H9 (cell line): ENCODE data around the gene LRRK1. TPM values are rescaled to one million over a fixed set of nuclear protein-coding genes. Genes with fewer than 3 reads are reported as not detected.

ENCODE experiments used
- DNase-seq: peaks from one replicate; pipeline ENCODE4 v3.0.0-alpha.2; 2017
- H2AFZ ChIP-seq: one replicate; pipeline ENCODE4 v1.6.1; 2013; ENCODE audit warnings: mild to moderate bottlenecking, low read length, control low read depth, moderate library complexity
- H2AK5ac ChIP-seq: 2 replicates; pipeline ENCODE4 v1.6.1; 2013; ENCODE audit warnings: low read length, control low read depth, mixed read lengths; ENCODE audit not compliant: insufficient read length
- H2BK120ac ChIP-seq: one replicate; pipeline ENCODE4 v1.6.1; 2013; ENCODE audit warnings: low read depth, mild to moderate bottlenecking, low read length, control low read depth, inconsistent platforms; ENCODE audit not compliant: poor library complexity, severe bottlenecking
- H2BK12ac ChIP-seq: 2 replicates; pipeline ENCODE4 v1.6.1; 2013; ENCODE audit warnings: low read length, control low read depth, mixed read lengths, low read depth; ENCODE audit not compliant: insufficient read length
- H2BK15ac ChIP-seq: 2 replicates; pipeline ENCODE4 v1.6.1; 2013; ENCODE audit warnings: low read depth, low read length, control low read depth
- H2BK20ac ChIP-seq: one replicate; pipeline ENCODE4 v1.6.1; 2013; ENCODE audit warnings: low read depth, mild to moderate bottlenecking, low read length, control low read depth, inconsistent platforms; ENCODE audit not compliant: poor library complexity, severe bottlenecking
- H2BK5ac ChIP-seq: 2 replicates; pipeline ENCODE4 v1.6.1; 2013; ENCODE audit warnings: low read length, control low read depth, mixed read lengths; ENCODE audit not compliant: insufficient read length
- H3K14ac ChIP-seq: 2 replicates; pipeline ENCODE4 v1.6.1; 2013; ENCODE audit warnings: low read length, control low read depth; ENCODE audit not compliant: insufficient read depth
- H3K18ac ChIP-seq: 2 replicates; pipeline ENCODE4 v1.6.1; 2013; ENCODE audit warnings: low read depth, mild to moderate bottlenecking, mixed read lengths, low read length, control low read depth; ENCODE audit not compliant: insufficient read length
- H3K23ac ChIP-seq: 2 replicates; pipeline ENCODE4 v1.6.1; 2013; ENCODE audit warnings: low read length, control low read depth, mixed read lengths, low read depth; ENCODE audit not compliant: insufficient read length
- H3K23me2 ChIP-seq: 2 replicates; pipeline ENCODE4 v1.6.1; 2013; ENCODE audit warnings: low read depth, mild to moderate bottlenecking, mixed read lengths, low read length, control low read depth; ENCODE audit not compliant: insufficient read length, poor library complexity, severe bottlenecking
- H3K27ac ChIP-seq: 2 replicates; pipeline ENCODE4 v1.5.1; 2013; ENCODE audit warnings: low read length, control low read depth, mixed read lengths, low read depth; ENCODE audit not compliant: insufficient read length
- H3K27me3 ChIP-seq: 2 replicates; pipeline ENCODE4 v1.6.1; 2013; ENCODE audit warnings: low read length, control low read depth, inconsistent platforms; ENCODE audit not compliant: insufficient read depth
- H3K4ac ChIP-seq: 2 replicates; pipeline ENCODE4 v1.6.1; 2013; ENCODE audit warnings: low read depth, mild to moderate bottlenecking, control low read depth, inconsistent platforms, low read length, moderate library complexity
- H3K4me1 ChIP-seq: 2 replicates; pipeline ENCODE4 v1.6.1; 2013; ENCODE audit warnings: low read length, control low read depth, inconsistent platforms; ENCODE audit not compliant: insufficient read depth
- H3K4me2 ChIP-seq: 2 replicates; pipeline ENCODE4 v1.6.1; 2013; ENCODE audit warnings: low read length, control low read depth, mixed read lengths; ENCODE audit not compliant: insufficient read length, insufficient read depth
- H3K56ac ChIP-seq: 2 replicates; pipeline ENCODE4 v1.6.1; 2013; ENCODE audit warnings: low read depth, mild to moderate bottlenecking, mixed read lengths, low read length, control low read depth; ENCODE audit not compliant: insufficient read length
- H3K79me1 ChIP-seq: 2 replicates; pipeline ENCODE4 v1.6.1; 2013; ENCODE audit warnings: low read depth, mild to moderate bottlenecking, moderate library complexity, low read length, control low read depth, inconsistent platforms; ENCODE audit not compliant: insufficient read depth, poor library complexity, severe bottlenecking
- H3K79me2 ChIP-seq: 2 replicates; pipeline ENCODE4 v1.6.1; 2013; ENCODE audit warnings: low read length, control low read depth, inconsistent platforms; ENCODE audit not compliant: insufficient read depth
- H3K9ac ChIP-seq: 2 replicates; pipeline ENCODE4 v1.6.1; 2013; ENCODE audit warnings: low read length, control low read depth, mixed read lengths; ENCODE audit not compliant: insufficient read length; ENCODE audit errors: extremely low read depth
- H3K9me3 ChIP-seq: one replicate; pipeline ENCODE4 v1.6.1; 2013; ENCODE audit warnings: low read depth, low read length, inconsistent platforms; ENCODE audit not compliant: control insufficient read depth
- H3T11ph ChIP-seq: one replicate; pipeline ENCODE4 v1.6.1; 2013; ENCODE audit warnings: mild to moderate bottlenecking, low read length, control low read depth, inconsistent platforms
- H4K20me1 ChIP-seq: one replicate; pipeline ENCODE4 v1.6.1; 2013; ENCODE audit not compliant: control insufficient read depth, insufficient read length, insufficient read depth
- H4K5ac ChIP-seq: 2 replicates; pipeline ENCODE4 v1.6.1; 2013; ENCODE audit warnings: low read depth, mild to moderate bottlenecking, mixed read lengths, low read length, control low read depth; ENCODE audit not compliant: insufficient read length
- H4K8ac ChIP-seq: replicated peaks from 2 replicates; pipeline ENCODE4 v1.6.1; 2013; ENCODE audit warnings: low read length, control low read depth, mixed read lengths, low read depth; ENCODE audit not compliant: insufficient read length
- H4K91ac ChIP-seq: 2 replicates; pipeline ENCODE4 v1.6.1; 2013; ENCODE audit warnings: low read depth, mild to moderate bottlenecking, moderate library complexity, mixed read lengths, low read length, control low read depth; ENCODE audit not compliant: insufficient read length
- H3K27ac Mint-ChIP-seq, 3 experiments: 2 replicates in 2 of 3; 3 replicates in 1 of 3; pipeline ENCODE4 v1.8.0; 2020 to 2021; ENCODE audit warnings: mixed read lengths in 3 of 3, mild to moderate bottlenecking in 1 of 3, moderate library complexity in 1 of 3
- H3K27me3 Mint-ChIP-seq: 2 replicates; pipeline ENCODE4 v1.8.0; 2021; ENCODE audit warnings: low read depth, mild to moderate bottlenecking, moderate library complexity, mixed read lengths
- H3K36me3 Mint-ChIP-seq, 3 experiments: 2 replicates in 2 of 3; 3 replicates in 1 of 3; pipeline ENCODE4 v1.8.0; 2020 to 2021; ENCODE audit warnings: low read depth in 3 of 3, mixed read lengths in 3 of 3; ENCODE audit not compliant: insufficient read depth in 1 of 3
- H3K4me1 Mint-ChIP-seq, 2 experiments: 2 replicates each; pipeline ENCODE4 v1.8.0; 2020; ENCODE audit warnings: mixed read lengths in 2 of 2
- H3K4me3 Mint-ChIP-seq, 2 experiments: 2 replicates in 1 of 2; 3 replicates in 1 of 2; pipeline ENCODE4 v1.8.0; 2020 to 2021; ENCODE audit warnings: mild to moderate bottlenecking in 2 of 2, mixed read lengths in 2 of 2, moderate library complexity in 1 of 2
- H3K9me3 Mint-ChIP-seq, 2 experiments: 2 replicates in 1 of 2; 3 replicates in 1 of 2; pipeline ENCODE4 v1.8.0; 2020; ENCODE audit warnings: mild to moderate bottlenecking in 2 of 2, mixed read lengths in 2 of 2, moderate library complexity in 1 of 2
- CTCF ChIP-seq: fragments of 200-600 bp; sonication (generic); conservative IDR thresholded peaks from 3 replicates; pipeline ENCODE4 v1.8.0; 2021; ENCODE audit warnings: antibody characterized with exemption, mild to moderate bottlenecking
- WGBS: extraction: QIAGEN DNeasy Blood & Tissue Kit; methylation state at CpG from one replicate; pipeline ENCODE4 v1.1.7; 2013; ENCODE audit warnings: missing lambda C conversion rate, low lambda C conversion rate, mixed read lengths; ENCODE audit not compliant: insufficient read length; ENCODE audit errors: extremely low coverage; 5-methylcytosine and 5-hydroxymethylcytosine counted together
- total RNA-seq: library from RNA; stranded (reverse); gene quantifications from 2 replicates; pipeline ENCODE4 v1.2.1, GENCODE V29; 2021

Gene LRRK1
- total RNA-seq, 1 experiment from 2014 or later = 4.0 TPM

GRCh38 chr15:101108791-101109190, 189.6 kb downstream of the LRRK1 start:
- no peaks in the 10 kb centered on the region for H3K79me2 ChIP-seq
- no peak overlapping the region; the same call in 1 of the 2 replicates for H3K14ac ChIP-seq
- H2AK5ac ChIP-seq = no peak overlapping the region

More at GRCh38 chr15:101108791-101109190, 189.6 kb downstream of the LRRK1 start:
- DNase-seq = no peak
- Histone ChIP-seq H3K9me3 (no peaks in the 10 kb centered on the region), H3K79me1 (no peaks in the 10 kb centered on the region), H2BK12ac (no peak overlapping the region), H4K5ac (no peak overlapping the region), H2BK120ac (no peak overlapping the region), H2AFZ (no peak overlapping the region), H3K9ac (no peak overlapping the region), H3K27ac (no peak overlapping the region), H2BK5ac (no peak overlapping the region), H4K20me1 (no peaks in the 10 kb centered on the region), H3K27me3 (no peaks in the 10 kb centered on the region), H3T11ph (no peak overlapping the region), H3K18ac (no peak overlapping the region), H3K4me2 (no peak overlapping the region), H3K4ac (no peak overlapping the region), H3K56ac (no peak overlapping the region), H4K8ac (no peak overlapping the region), H3K4me1 (no peaks in the 10 kb centered on the region), H3K23ac (no peak overlapping the region), H2BK20ac (no peak overlapping the region), H2BK15ac (no peak overlapping the region), H3K23me2 (no peaks in the 10 kb centered on the region), H4K91ac (no peak overlapping the region)
- Mint-ChIP-seq H3K27me3 (no peaks in the 10 kb centered on the region), H3K4me3 (no peak overlapping the region), H3K4me1 (peaks cover 18% of the 10 kb centered on the region in 2 experiments), H3K36me3 (no peaks in the 10 kb centered on the region), H3K9me3 (peaks cover 2 to 3% of the 10 kb centered on the region in 2 experiments; a peak in 2 of 5 replicates), H3K27ac (no peak overlapping the region)
- TF ChIP-seq CTCF = no peak
- no CpG with 5 or more reads among the region's 7 CpGs for WGBS
